ENCODE results near the gene PRR20G. TPM values are rescaled to one million over a fixed set of nuclear protein-coding genes. Genes with fewer than 3 reads are reported as not detected.

The PRR20G gene
- total and polyA plus RNA-seq, 2 donors (not counting 3 experiments of a cell fraction or from before 2014, with no cell fraction given), result not detected

DNA sequence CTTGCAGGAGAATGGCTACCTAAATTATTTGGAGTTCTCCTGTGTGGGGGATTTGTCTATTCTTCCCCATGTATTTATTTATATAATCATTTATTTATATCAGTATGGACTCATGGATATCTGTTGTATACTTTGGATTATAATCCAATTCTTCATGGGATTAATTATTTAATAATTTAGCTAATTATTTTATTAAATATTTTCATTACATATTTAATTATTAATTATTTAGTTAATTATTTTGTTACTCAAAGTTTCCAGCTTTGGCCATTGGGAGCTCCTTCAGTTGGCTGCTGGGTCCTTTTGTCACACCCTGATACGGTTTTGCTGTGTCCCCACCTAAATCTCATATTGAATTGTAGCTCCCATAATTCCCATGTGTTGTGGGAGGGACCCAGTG, 3.3 kb upstream of the PRR20G start:
- H3K9ac ChIP-seq (replicated peaks; ENCODE audit: extremely low read depth, insufficient read depth, low read length), result no peak overlapping the region
- FAIRE-seq (no peak), DNase-seq (ENCODE audit: low read depth, low spot score) (no peak)
- no peaks in the 10 kb centered on the region for H3K36me3 ChIP-seq (ENCODE audit: control insufficient read depth in 2 of 2, extremely low read depth in 1 of 2, insufficient read depth in 2 of 2, low read length in 2 of 2)
- BruUV-seq (replicated peaks), result no TSS peak
- no peaks in the 10 kb centered on the region for H3K27me3 ChIP-seq (ENCODE audit: control insufficient read depth in 2 of 2, insufficient read depth in 2 of 2, low read length in 2 of 2)
- TF ChIP-seq JUN (IDR thresholded peaks at IDR 0.05; ENCODE audit: borderline replicate concordance, insufficient read depth, insufficient read length, low read depth) (no peak), MYC (IDR thresholded peaks at IDR 0.05; ENCODE audit: low read depth, low read length) (no peak), CTCF (IDR thresholded peaks at IDR 0.05; ENCODE audit: extremely low read depth in 1 of 2, insufficient read depth in 1 of 2, low read depth in 1 of 2, low read length in 2 of 2) (no peak), POLR2AphosphoS5 (IDR thresholded peaks at IDR 0.05; ENCODE audit: insufficient read depth, low read depth, low read length) (no peak), MAX (IDR thresholded peaks at IDR 0.05; ENCODE audit: insufficient read depth, insufficient read length) (no peak), EZH2 (IDR thresholded peaks at IDR 0.05; ENCODE audit: borderline replicate concordance, low read depth, low read length, severe bottlenecking) (no peak), POLR2A (IDR thresholded peaks at IDR 0.05; ENCODE audit: low read depth, low read length) (no peak), GATA2 (IDR thresholded peaks at IDR 0.05; ENCODE audit: insufficient read depth, insufficient read length, low read depth, low read length) (no peak), FOS (IDR thresholded peaks at IDR 0.05; ENCODE audit: borderline replicate concordance, insufficient read depth, low read length) (no peak)
- no peak overlapping the region for H2AFZ ChIP-seq (ENCODE audit: low read depth, low read length)
- H3K9me1 ChIP-seq (replicated peaks; ENCODE audit: control insufficient read depth, extremely low read depth, insufficient read depth, low read length), result no peaks in the 10 kb centered on the region
- POLR2A ChIA-PET, result no interaction called here
- no peaks in the 10 kb centered on the region for H3K4me1 ChIP-seq (ENCODE audit: control insufficient read depth, extremely low read depth, insufficient read depth, low read length)
- intact Hi-C loops (cut with micrococcal nuclease) (no loop called here), dilution Hi-C loops (cut with MboI; ENCODE audit: extremely low pct_ligation_motif_present, low sequenced_read_pairs) (no loop called here)
- no peak overlapping the region for H3K27ac ChIP-seq (ENCODE audit: insufficient read depth, low read depth, low read length)
- H3K4me2 ChIP-seq (ENCODE audit: insufficient read depth, low read length), result no peak overlapping the region
- no peak overlapping the region for H3K4me3 ChIP-seq (replicated peaks in 1 of 3; ENCODE audit: insufficient read depth in 1 of 3, low read depth in 1 of 3, low read length in 3 of 3)
- CTCF ChIA-PET, result no interaction called here
- no peaks in the 10 kb centered on the region for H3K9me3 ChIP-seq (replicated peaks; ENCODE audit: control insufficient read depth, insufficient read depth, low read length)
- H4K20me1 ChIP-seq (replicated peaks; ENCODE audit: control insufficient read depth, extremely low read depth, insufficient read depth, low read length), result no peaks in the 10 kb centered on the region
- no peaks in the 10 kb centered on the region for H3K79me2 ChIP-seq (ENCODE audit: control insufficient read depth, insufficient read depth, low read length)
